ENCODE data around the gene ATP8A2.

GRCh38 chr13:25973085-25973484 is 601.3 kb downstream of the ATP8A2 start:
- TF ChIP-seq, protein P1, sequence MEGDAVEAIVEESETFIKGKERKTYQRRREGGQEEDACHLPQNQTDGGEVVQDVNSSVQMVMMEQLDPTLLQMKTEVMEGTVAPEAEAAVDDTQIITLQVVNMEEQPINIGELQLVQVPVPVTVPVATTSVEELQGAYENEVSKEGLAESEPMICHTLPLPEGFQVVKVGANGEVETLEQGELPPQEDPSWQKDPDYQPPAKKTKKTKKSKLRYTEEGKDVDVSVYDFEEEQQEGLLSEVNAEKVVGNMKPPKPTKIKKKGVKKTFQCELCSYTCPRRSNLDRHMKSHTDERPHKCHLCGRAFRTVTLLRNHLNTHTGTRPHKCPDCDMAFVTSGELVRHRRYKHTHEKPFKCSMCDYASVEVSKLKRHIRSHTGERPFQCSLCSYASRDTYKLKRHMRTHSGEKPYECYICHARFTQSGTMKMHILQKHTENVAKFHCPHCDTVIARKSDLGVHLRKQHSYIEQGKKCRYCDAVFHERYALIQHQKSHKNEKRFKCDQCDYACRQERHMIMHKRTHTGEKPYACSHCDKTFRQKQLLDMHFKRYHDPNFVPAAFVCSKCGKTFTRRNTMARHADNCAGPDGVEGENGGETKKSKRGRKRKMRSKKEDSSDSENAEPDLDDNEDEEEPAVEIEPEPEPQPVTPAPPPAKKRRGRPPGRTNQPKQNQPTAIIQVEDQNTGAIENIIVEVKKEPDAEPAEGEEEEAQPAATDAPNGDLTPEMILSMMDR (IDR thresholded peaks at IDR 0.05): no peak
- TF ChIP-seq POLR2A (IDR thresholded peaks at IDR 0.05) (no peak), POLR2AphosphoS5 (IDR thresholded peaks at IDR 0.05) (no peak)
